Neuronal stem cell (in vitro differentiated cells): ENCODE measurements around the gene ARL4C.

Source experiments
- DNase-seq: peaks from one replicate; pipeline ENCODE4 v3.0.0-alpha.2; 2013; ENCODE audit warnings: low spot score
- H2AFZ ChIP-seq: one replicate; pipeline ENCODE4 v1.6.1; 2013; ENCODE audit warnings: mild to moderate bottlenecking, low read length, inconsistent platforms
- H2AK5ac ChIP-seq: 2 replicates; pipeline ENCODE4 v1.6.1; 2013; ENCODE audit warnings: low read depth, mild to moderate bottlenecking, inconsistent platforms, low read length, moderate library complexity, mixed read lengths
- H2BK120ac ChIP-seq: 2 replicates; pipeline ENCODE4 v1.6.1; 2013; ENCODE audit warnings: low read depth, mild to moderate bottlenecking, inconsistent platforms, low read length, moderate library complexity, mixed read lengths
- H2BK12ac ChIP-seq: one replicate; pipeline ENCODE4 v1.6.1; 2013; ENCODE audit warnings: low read length, inconsistent platforms
- H2BK15ac ChIP-seq: 2 replicates; pipeline ENCODE4 v1.6.1; 2013; ENCODE audit warnings: mild to moderate bottlenecking, low read length, inconsistent platforms, mixed read lengths
- H2BK5ac ChIP-seq: one replicate; pipeline ENCODE4 v1.6.1; 2013; ENCODE audit warnings: inconsistent platforms, mild to moderate bottlenecking, low read length, moderate library complexity
- H3K14ac ChIP-seq: one replicate; pipeline ENCODE4 v1.6.1; 2013; ENCODE audit warnings: low read length, inconsistent platforms
- H3K18ac ChIP-seq: 2 replicates; pipeline ENCODE4 v1.6.1; 2013; ENCODE audit warnings: low read length, inconsistent platforms
- H3K23ac ChIP-seq: 2 replicates; pipeline ENCODE4 v1.6.1; 2013; ENCODE audit warnings: low read depth, mild to moderate bottlenecking, mixed read lengths, low read length, inconsistent platforms; ENCODE audit not compliant: poor library complexity
- H3K27ac ChIP-seq: replicated peaks from 3 replicates; pipeline ENCODE4 v1.5.1; 2013; ENCODE audit warnings: low read length, inconsistent platforms
- H3K27me3 ChIP-seq, 3 experiments: 2 replicates each; pipeline ENCODE4 v1.6.1; 2013; ENCODE audit warnings: low read length in 3 of 3, mild to moderate bottlenecking in 2 of 3, inconsistent platforms in 1 of 3, low read depth in 1 of 3, mixed read lengths in 1 of 3, moderate library complexity in 1 of 3; ENCODE audit not compliant: control insufficient read depth in 3 of 3, insufficient read depth in 3 of 3
- H3K36me3 ChIP-seq, 2 donors: replicated peaks in 1 of 2; 2 replicates each; pipeline ENCODE4 v1.6.1; 2013; ENCODE audit warnings: low read length in 2 of 2; ENCODE audit not compliant: control insufficient read depth in 2 of 2, insufficient read depth in 2 of 2
- H3K4ac ChIP-seq: 2 replicates; pipeline ENCODE4 v1.6.1; 2013; ENCODE audit warnings: inconsistent platforms, mild to moderate bottlenecking, low read length, moderate library complexity
- H3K4me1 ChIP-seq, 2 donors: 1 replicate in 1 of 2; 2 replicates in 1 of 2; pipeline ENCODE4 v1.6.1; 2013; ENCODE audit warnings: low read length in 2 of 2, low read depth in 1 of 2; ENCODE audit not compliant: control insufficient read depth in 2 of 2, insufficient read depth in 1 of 2
- H3K4me2 ChIP-seq: one replicate; pipeline ENCODE4 v1.6.1; 2013; ENCODE audit warnings: mild to moderate bottlenecking, low read length, inconsistent platforms; ENCODE audit not compliant: insufficient read depth, poor library complexity, severe bottlenecking
- H3K4me3 ChIP-seq, 2 donors: 2 replicates each; pipeline ENCODE4 v1.5.1; 2013; ENCODE audit warnings: low read length in 2 of 2, mild to moderate bottlenecking in 2 of 2, inconsistent platforms in 1 of 2, moderate library complexity in 1 of 2
- H3K79me1 ChIP-seq: one replicate; pipeline ENCODE4 v1.6.1; 2013; ENCODE audit warnings: low read depth, mild to moderate bottlenecking, inconsistent platforms, low read length, moderate library complexity
- H3K9ac ChIP-seq: one replicate; pipeline ENCODE4 v1.6.1; 2013; ENCODE audit warnings: mild to moderate bottlenecking, low read depth, low read length, inconsistent platforms; ENCODE audit not compliant: poor library complexity
- H3K9me3 ChIP-seq, 2 donors: replicated peaks in 1 of 2; 2 replicates each; pipeline versions ENCODE3 to v1.6.1; 2013; ENCODE audit warnings: low read length in 2 of 2, mild to moderate bottlenecking in 2 of 2, inconsistent platforms in 1 of 2, low read depth in 1 of 2, mixed read lengths in 1 of 2, moderate library complexity in 1 of 2; ENCODE audit not compliant: control insufficient read depth in 2 of 2, insufficient read depth in 1 of 2
- H4K8ac ChIP-seq: one replicate; pipeline ENCODE4 v1.6.1; 2013; ENCODE audit warnings: low read depth, mild to moderate bottlenecking, inconsistent platforms, low read length, moderate library complexity
- H4K91ac ChIP-seq: one replicate; pipeline ENCODE4 v1.6.1; 2013; ENCODE audit warnings: low read length, low read depth, mild to moderate bottlenecking, inconsistent platforms; ENCODE audit not compliant: poor library complexity
- WGBS, 2 donors: extraction: QIAGEN DNeasy Blood & Tissue Kit; methylation state at CpG; one replicate each; pipeline ENCODE4 v1.1.7; 2013; ENCODE audit warnings: missing lambda C conversion rate in 2 of 2, mixed read lengths in 1 of 2; ENCODE audit not compliant: insufficient read length in 2 of 2, insufficient replicate concordance in 1 of 2; ENCODE audit errors: extremely low coverage in 2 of 2; 5-methylcytosine and 5-hydroxymethylcytosine counted together

The ARL4C gene

DNA sequence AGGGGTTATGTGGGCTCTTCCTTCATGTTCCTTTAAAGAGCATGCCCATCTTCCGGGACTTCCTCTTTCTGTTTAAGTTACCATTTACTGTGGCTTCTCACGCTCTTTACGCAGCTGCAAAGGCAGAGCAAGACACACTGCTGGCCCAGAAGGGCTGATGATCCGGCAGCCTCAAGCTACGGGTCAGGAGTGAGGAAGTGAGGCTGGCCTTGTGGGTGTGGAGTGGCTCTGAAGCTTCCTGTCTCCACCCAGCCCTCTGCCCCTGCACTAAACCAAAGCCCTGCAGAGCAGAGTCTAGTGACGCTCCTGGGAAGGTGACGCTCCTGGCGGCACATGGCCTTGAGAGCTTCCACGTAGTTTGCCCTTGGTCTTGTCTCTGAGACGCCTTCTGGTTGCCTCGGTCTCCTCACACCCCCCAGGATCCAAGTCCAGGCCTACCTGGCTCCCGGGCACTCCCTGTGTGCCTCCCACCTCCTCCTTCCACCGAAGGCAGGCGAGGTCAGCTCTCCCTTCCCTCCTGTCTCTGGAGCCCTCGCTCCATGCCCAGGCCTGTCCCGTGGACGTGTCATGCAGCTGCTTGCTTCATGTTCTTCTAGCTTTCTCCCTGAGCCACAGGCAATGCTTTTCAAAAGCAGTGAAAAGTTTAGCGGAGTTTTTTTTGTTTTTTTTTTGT lies 50.3 kb downstream of the ARL4C start:
- DNase-seq, result no peak
- Histone ChIP-seq H3K36me3 (no peaks in the 10 kb centered on the region), H4K8ac (peak overlapping the region; percentile 67), H3K9ac (no peak overlapping the region), H3K23ac (no peak overlapping the region), H3K14ac (peak overlapping the region; percentile 5), H3K4me1 (peaks cover 34 to 35% of the 10 kb centered on the region in 2 donors), H3K27ac (peak overlapping the region; percentile 6), H3K4me3 (no peak overlapping the region), H2BK120ac (peak overlapping the region; percentile 98), H2AK5ac (peak overlapping the region; percentile 99), H3K9me3 (peaks cover 4 to 7% of the 10 kb centered on the region in 2 donors), H2AFZ (no peak overlapping the region), H2BK5ac (peak overlapping the region; percentile 79), H3K4me2 (no peak overlapping the region), H3K27me3 (no peaks in the 10 kb centered on the region), H2BK15ac (peak overlapping the region; percentile 39), H2BK12ac (peak overlapping the region; percentile 98), H3K4ac (peak overlapping the region; percentile 87), H4K91ac (peak overlapping the region; percentile 60), H3K18ac (peak overlapping the region; percentile 93), H3K79me1 (no peaks in the 10 kb centered on the region)
- no CpG with 5 or more reads among the region's 18 CpGs for WGBS, 2 donors

DNA sequence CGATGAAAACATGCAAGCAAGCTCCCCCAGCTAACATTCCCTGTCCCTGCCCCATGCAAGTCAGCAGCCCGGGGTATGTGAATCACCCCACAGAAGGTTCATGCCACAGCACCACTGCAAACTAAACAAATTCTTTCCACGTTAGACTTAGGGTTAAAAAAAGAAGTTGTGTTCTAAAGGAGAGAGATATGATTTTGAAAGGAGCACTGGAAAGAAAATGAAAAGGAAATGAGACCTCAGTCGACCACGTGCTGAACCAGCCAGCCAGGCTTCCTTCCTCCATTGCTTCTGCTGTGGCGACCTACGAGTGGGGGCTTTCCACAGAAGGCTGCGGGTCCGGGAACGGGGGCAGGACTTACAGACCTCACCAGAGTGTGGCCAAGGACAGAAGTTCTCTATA lies 52.0 kb downstream of the ARL4C start:
- Histone ChIP-seq H3K27ac (no peak overlapping the region), H3K4ac (no peak overlapping the region), H4K8ac (no peak overlapping the region), H3K9me3 (peaks cover 4 to 7% of the 10 kb centered on the region in 2 donors), H3K36me3 (no peaks in the 10 kb centered on the region), H2BK5ac (no peak overlapping the region), H3K9ac (no peak overlapping the region), H3K4me2 (no peak overlapping the region), H3K4me3 (no peak overlapping the region), H3K23ac (no peak overlapping the region), H3K4me1 (peaks cover 20 to 24% of the 10 kb centered on the region in 2 donors), H2BK120ac (no peak overlapping the region), H3K14ac (no peak overlapping the region), H2BK12ac (no peak overlapping the region), H3K27me3 (no peaks in the 10 kb centered on the region), H2AK5ac (no peak overlapping the region), H2BK15ac (no peak overlapping the region), H3K79me1 (no peaks in the 10 kb centered on the region), H4K91ac (no peak overlapping the region), H2AFZ (no peak overlapping the region), H3K18ac (no peak overlapping the region)
- no CpG with 5 or more reads among the region's 10 CpGs for WGBS, 2 donors
- DNase-seq, result no peak

DNA sequence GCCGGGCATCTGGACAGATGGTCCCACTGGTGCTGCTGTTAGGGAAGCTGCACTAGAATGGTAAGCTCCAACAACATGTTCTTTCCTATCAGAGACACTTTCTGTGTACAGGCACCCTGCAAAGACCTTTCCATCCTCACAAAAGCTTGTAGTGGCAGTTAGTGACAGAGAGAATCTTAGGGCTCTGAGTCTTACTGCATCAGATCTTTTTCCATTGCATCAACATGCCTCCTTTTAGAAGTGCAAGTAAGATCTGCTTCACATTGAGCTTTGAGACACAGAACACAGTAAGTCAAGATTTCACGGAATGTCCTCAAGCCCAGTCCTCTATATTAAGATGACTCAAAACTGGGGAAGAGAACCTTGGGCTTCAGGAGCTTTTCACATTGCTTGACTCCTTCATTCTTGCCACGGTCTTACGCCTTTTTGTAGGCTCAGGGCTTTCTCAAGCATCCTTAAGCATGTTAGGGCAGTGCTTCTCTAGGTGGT lies 52.6 kb downstream of the ARL4C start:
- Histone ChIP-seq H2BK5ac (no peak overlapping the region), H3K23ac (no peak overlapping the region), H4K91ac (no peak overlapping the region), H3K4me2 (no peak overlapping the region), H3K4me1 (peaks cover 18 to 19% of the 10 kb centered on the region in 2 donors), H3K18ac (no peak overlapping the region), H3K9ac (no peak overlapping the region), H3K27me3 (no peaks in the 10 kb centered on the region), H3K4ac (no peak overlapping the region), H3K79me1 (no peaks in the 10 kb centered on the region), H2AK5ac (no peak overlapping the region), H3K4me3 (no peak overlapping the region), H3K14ac (no peak overlapping the region), H2BK12ac (no peak overlapping the region), H3K27ac (no peak overlapping the region), H2AFZ (no peak overlapping the region), H4K8ac (no peak overlapping the region), H3K36me3 (no peaks in the 10 kb centered on the region), H3K9me3 (peaks cover 4 to 7% of the 10 kb centered on the region in 2 donors), H2BK120ac (no peak overlapping the region), H2BK15ac (no peak overlapping the region)
- WGBS, 2 donors, result no CpG with 5 or more reads among the region's 4 CpGs
- DNase-seq, result no peak
